LNCaP clone FGC (cell line): ENCODE data around the gene ATP8B2.
"Not testable (repeated sequence)": the region's sequence is repeated elsewhere in the genome, so short reads cannot be mapped to it uniquely, and the experiment has no call there.

Experiments
- DNase-seq: peaks from one replicate; pipeline ENCODE4 v3.0.0-alpha.2; 2011; ENCODE audit warnings: low read depth
- H3K4me3 ChIP-seq: 2 replicates; pipeline ENCODE4 v1.5.1; 2011; ENCODE audit warnings: mild to moderate bottlenecking, low read depth, low read length, control low read depth
- CTCF ChIP-seq: IDR thresholded peaks from 2 replicates; pipeline ENCODE4 v1.5.1; 2012; ENCODE audit warnings: mild to moderate bottlenecking; ENCODE audit not compliant: control insufficient read depth, insufficient read depth; ENCODE audit errors: extremely low read depth

Gene ATP8B2

GRCh38 chr1:154335025-154335714 lies 9.8 kb downstream of the ATP8B2 start:
- H3K4me3 ChIP-seq: no peak overlapping the region
- peak; percentile 74 for TF ChIP-seq CTCF
- peak; percentile 32 for DNase-seq

- no peak for DNase-seq
- no peak for TF ChIP-seq CTCF
Observed at GRCh38 chr1:154337253-154337894, 12.0 kb downstream of the ATP8B2 start.

GRCh38 chr1:154338875-154339274 lies 13.6 kb downstream of the ATP8B2 start:
- no peak for DNase-seq
- H3K4me3 ChIP-seq: no peak overlapping the region
- TF ChIP-seq CTCF: no peak

More at GRCh38 chr1:154337253-154337894, 12.0 kb downstream of the ATP8B2 start:
- H3K4me3 ChIP-seq: no peak overlapping the region

GRCh38 chr1:154341366-154341765 lies 16.0 kb downstream of the ATP8B2 start:
- H3K4me3 ChIP-seq, DNase-seq: not testable (repeated sequence)

GRCh38 chr1:154342132-154342531 lies 16.8 kb downstream of the ATP8B2 start:
- H3K4me3 ChIP-seq: no peak overlapping the region
- no peak for DNase-seq
- TF ChIP-seq CTCF: no peak

- TF ChIP-seq CTCF: no peak
- no peak for DNase-seq
- no peak overlapping the region for H3K4me3 ChIP-seq
Observed at GRCh38 chr1:154342836-154343472, 17.6 kb downstream of the ATP8B2 start.

- DNase-seq: peak; percentile 42
- no peak overlapping the region for H3K4me3 ChIP-seq
- peak; percentile 89 for TF ChIP-seq CTCF
Observed at GRCh38 chr1:154344977-154345837, 19.9 kb downstream of the ATP8B2 start.
